HG02973 (cell line): ENCODE measurements around the gene LRTM2.

ENCODE experiments used
- ATAC-seq: cut with Tn5 transposase; IDR thresholded peaks from one replicate; pipeline ENCODE4 v1.9.1; 2021; ENCODE audit warnings: moderate library complexity; ENCODE audit not compliant: unreplicated experiment

Gene LRTM2

GRCh38 chr12:1864456-1864855 is 44.1 kb downstream of the LRTM2 start:
- ATAC-seq = no peak

- no peak for ATAC-seq
Measured at GRCh38 chr12:1864867-1865266, 44.5 kb downstream of the LRTM2 start.

GRCh38 chr12:1865284-1865866 is 45.0 kb downstream of the LRTM2 start:
- no peak for ATAC-seq

- no peak for ATAC-seq
Measured at GRCh38 chr12:1869145-1869544, 48.8 kb downstream of the LRTM2 start.

- no peak for ATAC-seq
Measured at GRCh38 chr12:1870086-1870485, 49.7 kb downstream of the LRTM2 start.

GRCh38 chr12:1870998-1871917 is 50.9 kb downstream of the LRTM2 start:
- ATAC-seq = no peak

GRCh38 chr12:1872001-1872400 is 51.6 kb downstream of the LRTM2 start:
- ATAC-seq = no peak

- no peak for ATAC-seq
Measured at GRCh38 chr12:1872448-1872847, 52.1 kb downstream of the LRTM2 start.

- no peak for ATAC-seq
Measured at GRCh38 chr12:1873531-1874510, 53.5 kb downstream of the LRTM2 start.

GRCh38 chr12:1875608-1876007 is 55.2 kb downstream of the LRTM2 start:
- no peak for ATAC-seq

- no peak for ATAC-seq
Measured at GRCh38 chr12:1876086-1876485, 55.7 kb downstream of the LRTM2 start.

- ATAC-seq = no peak
Measured at GRCh38 chr12:1877169-1877878, 57.0 kb downstream of the LRTM2 start.

- no peak for ATAC-seq
Measured at GRCh38 chr12:1878214-1878613, 57.8 kb downstream of the LRTM2 start.

- ATAC-seq = no peak
Measured at GRCh38 chr12:1878695-1879094, 58.3 kb downstream of the LRTM2 start.

- ATAC-seq = no peak
Measured at GRCh38 chr12:1879633-1880032, 59.3 kb downstream of the LRTM2 start.

GRCh38 chr12:1880153-1880845 is 59.9 kb downstream of the LRTM2 start:
- no peak for ATAC-seq

- no peak for ATAC-seq
Measured at GRCh38 chr12:1880876-1881275, 60.5 kb downstream of the LRTM2 start.

GRCh38 chr12:1881301-1881700 is 60.9 kb downstream of the LRTM2 start:
- no peak for ATAC-seq

GRCh38 chr12:1881936-1882335 is 61.6 kb downstream of the LRTM2 start:
- no peak for ATAC-seq

GRCh38 chr12:1882405-1882804 is 62.0 kb downstream of the LRTM2 start:
- no peak for ATAC-seq
